Natural killer cell (primary cell): ENCODE measurements around the gene NHSL2. TPM values are rescaled to one million over a fixed set of nuclear protein-coding genes. Genes with fewer than 3 reads are reported as not detected.

Source experiments
- ATAC-seq, 3 donors: fragments of 150-1000 bp in 2 of 3; fragments of 200-7000 bp in 1 of 3; cut with Tn5 transposase; 1 replicate in 1 of 3; 2 replicates in 2 of 3; pipeline ENCODE4 v1.10.0; 2021; ENCODE audit warnings: mild to moderate bottlenecking in 2 of 3, moderate library complexity in 2 of 3
- DNase-seq, 2 donors: peaks; one replicate each; pipeline versions ENCODE4 v3.0.0 to v3.0.0-alpha.2; 2013 to 2021; ENCODE audit warnings: mixed read lengths in 1 of 2
- H3K27ac ChIP-seq: one replicate; pipeline ENCODE4 v1.5.1; 2013; ENCODE audit warnings: mild to moderate bottlenecking, low read length
- H3K27me3 ChIP-seq: one replicate; pipeline ENCODE4 v1.6.1; 2013; ENCODE audit warnings: low read length; ENCODE audit not compliant: control insufficient read depth, insufficient read depth
- H3K36me3 ChIP-seq: one replicate; pipeline ENCODE4 v1.6.1; 2013; ENCODE audit warnings: low read length; ENCODE audit not compliant: control insufficient read depth, insufficient read depth
- H3K4me1 ChIP-seq: one replicate; pipeline ENCODE4 v1.6.1; 2013; ENCODE audit warnings: low read length; ENCODE audit not compliant: control insufficient read depth, insufficient read depth
- H3K4me3 ChIP-seq: one replicate; pipeline ENCODE4 v1.5.1; 2013; ENCODE audit warnings: low read length
- H3K9me3 ChIP-seq: one replicate; pipeline ENCODE4 v1.6.1; 2013; ENCODE audit warnings: low read length; ENCODE audit not compliant: control insufficient read depth, insufficient read depth
- H3K27ac Mint-ChIP-seq, 2 donors: one replicate each; pipeline ENCODE4 v1.8.0; 2022; ENCODE audit warnings: mild to moderate bottlenecking in 2 of 2, mixed read lengths in 2 of 2, moderate library complexity in 1 of 2
- H3K27me3 Mint-ChIP-seq, 2 donors: one replicate each; pipeline ENCODE4 v1.8.0; 2022; ENCODE audit warnings: low read depth in 2 of 2, mixed read lengths in 2 of 2
- H3K36me3 Mint-ChIP-seq: one replicate; pipeline ENCODE4 v1.8.0; 2022; ENCODE audit warnings: mixed read lengths
- H3K4me1 Mint-ChIP-seq, 2 donors: one replicate each; pipeline ENCODE4 v1.8.0; 2022; ENCODE audit warnings: mixed read lengths in 2 of 2
- H3K4me3 Mint-ChIP-seq: one replicate; pipeline ENCODE4 v1.8.0; 2022; ENCODE audit warnings: mild to moderate bottlenecking, moderate library complexity, mixed read lengths
- H3K9me3 Mint-ChIP-seq, 2 donors: one replicate each; pipeline ENCODE4 v1.8.0; 2022; ENCODE audit warnings: mixed read lengths in 2 of 2
- WGBS: methylation state at CpG from one replicate; pipeline ENCODE4 v1.1.7; 2013; ENCODE audit warnings: missing lambda C conversion rate; ENCODE audit not compliant: insufficient coverage; 5-methylcytosine and 5-hydroxymethylcytosine counted together
- intact Hi-C: fragments of 100-400 bp; cut with micrococcal nuclease; formaldehyde crosslinking; loops from one replicate; pipeline ENCODE4 v1.14.2; 2022
- total RNA-seq, 4 donors: library from RNA; stranded (reverse); fragments of 120-200 nt in 1 of 4; gene quantifications; one replicate each; pipeline versions ENCODE4 v1.2.3 to v1.2.4, GENCODE V29; 2013 to 2022
- TF ChIP-seq, protein P1 (sequence below): fragments of 200-600 bp; IDR thresholded peaks from one replicate; pipeline ENCODE4 v1.8.0; 2022; ENCODE audit warnings: antibody characterized with exemption

Gene NHSL2
- total RNA-seq, 3 donors from 2014 or later (not counting 1 experiment from before 2014, with no cell fraction given): 15.0 to 32.5 (median 30.8) TPM

DNA sequence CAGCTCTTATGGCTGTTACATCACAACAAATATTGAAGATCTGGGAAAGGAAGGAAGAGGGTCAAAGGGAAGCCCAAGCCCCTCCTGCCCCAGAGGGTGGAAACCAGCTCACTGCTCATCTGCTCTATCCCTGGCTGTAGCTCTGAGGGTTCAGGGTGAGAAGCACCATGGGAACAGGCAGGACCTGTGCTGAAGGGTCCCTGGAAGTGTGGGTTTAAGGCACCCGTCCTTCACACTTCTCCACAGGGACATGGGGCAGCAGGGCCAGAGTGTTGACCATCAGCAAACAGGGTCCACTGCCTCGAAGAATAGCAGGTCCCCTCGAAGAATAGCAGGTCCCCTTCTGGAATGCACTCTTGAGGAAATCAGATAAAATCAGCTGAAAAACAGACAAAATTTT, 216.7 kb downstream of the NHSL2 start:
- H3K4me3 Mint-ChIP-seq: no peak overlapping the region
- no peak for DNase-seq

DNA sequence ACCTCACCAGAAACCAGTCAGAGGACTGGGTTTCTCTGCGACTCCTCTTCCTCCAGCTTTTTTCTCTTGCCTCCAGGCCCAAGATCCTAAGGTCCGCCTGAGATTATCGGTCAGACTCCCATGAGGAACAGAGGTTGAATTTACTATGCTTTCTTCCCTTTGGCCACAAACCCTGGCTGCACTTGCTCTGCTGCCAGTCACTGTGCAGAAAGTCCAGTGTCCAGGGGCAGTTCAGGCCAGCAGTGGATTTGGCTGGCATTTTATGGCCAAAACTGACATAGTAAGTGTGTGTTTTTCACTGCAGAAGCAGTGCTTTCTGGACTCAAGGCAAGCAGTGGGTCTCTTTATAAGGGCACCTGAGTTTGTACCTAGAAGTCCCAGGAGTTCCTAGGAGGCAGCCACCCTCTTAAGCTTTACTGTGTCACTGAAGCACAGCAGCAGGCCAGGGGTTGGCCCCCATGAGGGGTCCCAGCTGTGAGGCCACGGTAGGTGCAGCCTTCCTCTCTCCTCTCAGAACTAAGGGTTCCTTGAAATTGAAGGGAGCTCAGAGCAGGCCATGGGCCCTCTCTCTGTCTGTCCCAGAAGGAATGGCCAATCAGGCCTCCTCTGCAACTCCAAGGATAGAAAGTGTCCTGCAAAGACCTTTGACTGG, 217.7 kb downstream of the NHSL2 start:
- Histone ChIP-seq H3K4me1 (peaks cover 55% of the 10 kb centered on the region), H3K36me3 (peaks cover 2% of the 10 kb centered on the region), H3K27ac (no peak overlapping the region), H3K9me3 (no peaks in the 10 kb centered on the region), H3K27me3 (no peaks in the 10 kb centered on the region), H3K4me3 (no peak overlapping the region)
- Mint-ChIP-seq H3K27me3 (peaks cover 2 to 25% of the 10 kb centered on the region in 2 donors), H3K27ac (no peak overlapping the region), H3K4me3 (no peak overlapping the region), H3K36me3 (no peaks in the 10 kb centered on the region), H3K4me1 (peaks cover 35 to 52% of the 10 kb centered on the region in 2 donors), H3K9me3 (no peaks in the 10 kb centered on the region)
- 93% methylated on average over 4 of the region's 4 CpGs for WGBS
- ATAC-seq (no peak), DNase-seq (no peak)
- TF ChIP-seq, protein P1, sequence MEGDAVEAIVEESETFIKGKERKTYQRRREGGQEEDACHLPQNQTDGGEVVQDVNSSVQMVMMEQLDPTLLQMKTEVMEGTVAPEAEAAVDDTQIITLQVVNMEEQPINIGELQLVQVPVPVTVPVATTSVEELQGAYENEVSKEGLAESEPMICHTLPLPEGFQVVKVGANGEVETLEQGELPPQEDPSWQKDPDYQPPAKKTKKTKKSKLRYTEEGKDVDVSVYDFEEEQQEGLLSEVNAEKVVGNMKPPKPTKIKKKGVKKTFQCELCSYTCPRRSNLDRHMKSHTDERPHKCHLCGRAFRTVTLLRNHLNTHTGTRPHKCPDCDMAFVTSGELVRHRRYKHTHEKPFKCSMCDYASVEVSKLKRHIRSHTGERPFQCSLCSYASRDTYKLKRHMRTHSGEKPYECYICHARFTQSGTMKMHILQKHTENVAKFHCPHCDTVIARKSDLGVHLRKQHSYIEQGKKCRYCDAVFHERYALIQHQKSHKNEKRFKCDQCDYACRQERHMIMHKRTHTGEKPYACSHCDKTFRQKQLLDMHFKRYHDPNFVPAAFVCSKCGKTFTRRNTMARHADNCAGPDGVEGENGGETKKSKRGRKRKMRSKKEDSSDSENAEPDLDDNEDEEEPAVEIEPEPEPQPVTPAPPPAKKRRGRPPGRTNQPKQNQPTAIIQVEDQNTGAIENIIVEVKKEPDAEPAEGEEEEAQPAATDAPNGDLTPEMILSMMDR: no peak
- intact Hi-C loops: no loop called here

More for the DNA sequence above, 216.7 kb downstream of the NHSL2 start:
- no peak overlapping the region for H3K27ac Mint-ChIP-seq
- H3K27me3 Mint-ChIP-seq: peaks cover 2 to 25% of the 10 kb centered on the region in 2 donors
- TF ChIP-seq, protein P1: no peak
- WGBS: 100% methylated on average over 1 of the region's 3 CpGs
- no peak for ATAC-seq
- peaks cover 60% of the 10 kb centered on the region for H3K4me1 ChIP-seq
- H3K36me3 ChIP-seq: no peaks in the 10 kb centered on the region
- no peaks in the 10 kb centered on the region for H3K9me3 ChIP-seq
- H3K27me3 ChIP-seq: no peaks in the 10 kb centered on the region
- H3K27ac ChIP-seq: no peak overlapping the region
- H3K36me3 Mint-ChIP-seq: no peaks in the 10 kb centered on the region
- intact Hi-C loops: no loop called here
- no peaks in the 10 kb centered on the region for H3K9me3 Mint-ChIP-seq
- H3K4me3 ChIP-seq: no peak overlapping the region
- peaks cover 44 to 60% of the 10 kb centered on the region in 2 donors for H3K4me1 Mint-ChIP-seq

DNA sequence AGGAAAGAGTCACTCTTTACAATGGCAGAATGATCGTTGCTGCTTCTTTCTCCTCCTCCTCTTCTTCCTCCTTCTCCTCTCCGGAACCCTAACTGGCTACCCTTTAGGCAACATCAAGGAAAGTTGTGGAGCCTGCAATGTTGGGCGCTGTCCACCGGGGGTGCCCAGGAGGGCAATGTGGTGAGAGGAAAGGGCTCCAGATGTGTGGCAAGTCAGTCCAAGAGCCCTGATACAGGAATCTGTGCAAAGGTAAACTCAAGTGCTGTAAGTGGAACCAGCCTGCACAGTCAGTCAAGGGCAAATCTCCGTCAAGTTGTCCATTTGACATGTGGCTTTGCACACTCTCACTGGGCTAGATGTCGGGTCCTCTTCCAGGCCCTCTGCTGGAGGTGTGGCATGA, 218.2 kb downstream of the NHSL2 start:
- no peak overlapping the region for H3K27ac Mint-ChIP-seq
- no peak overlapping the region for H3K4me3 ChIP-seq
- WGBS: 73% methylated on average over 6 of the region's 6 CpGs
- no peaks in the 10 kb centered on the region for H3K36me3 Mint-ChIP-seq
- H3K36me3 ChIP-seq: peaks cover 3% of the 10 kb centered on the region
- H3K4me3 Mint-ChIP-seq: peak overlapping the region; percentile 17
- no peaks in the 10 kb centered on the region for H3K9me3 ChIP-seq
- no peaks in the 10 kb centered on the region for H3K9me3 Mint-ChIP-seq
- H3K27ac ChIP-seq: no peak overlapping the region
- ATAC-seq (no peak), DNase-seq (peak in 1 of 2 donors; percentile 51)
- TF ChIP-seq, protein P1: peak; percentile 11
- H3K4me1 ChIP-seq: peaks cover 50% of the 10 kb centered on the region
- H3K27me3 ChIP-seq: no peaks in the 10 kb centered on the region
- intact Hi-C loops: no loop called here
- peaks cover 2 to 25% of the 10 kb centered on the region in 2 donors for H3K27me3 Mint-ChIP-seq
- peaks cover 29 to 49% of the 10 kb centered on the region in 2 donors for H3K4me1 Mint-ChIP-seq

DNA sequence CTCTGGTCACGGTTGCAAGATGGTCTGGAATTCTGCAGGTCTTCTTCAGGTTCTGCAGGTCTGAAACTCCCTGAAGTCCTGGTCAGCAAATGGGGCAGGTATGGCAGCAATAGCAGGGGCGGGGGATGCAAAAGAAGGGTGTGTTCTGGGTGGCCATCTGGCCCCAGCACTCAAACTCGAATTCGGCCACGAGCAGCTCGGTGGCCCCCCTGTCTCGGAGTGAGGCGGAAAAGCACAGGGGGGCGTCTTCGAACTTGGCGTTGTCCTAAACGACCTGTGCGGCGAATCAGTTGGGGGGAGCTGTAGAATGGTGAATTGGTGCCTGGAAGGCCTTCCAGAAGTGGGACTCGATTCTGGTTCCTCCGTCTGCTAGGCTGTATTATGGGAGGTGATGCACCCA, 219.0 kb downstream of the NHSL2 start:
- Histone ChIP-seq H3K4me1 (peaks cover 42% of the 10 kb centered on the region), H3K27ac (no peak overlapping the region), H3K9me3 (no peaks in the 10 kb centered on the region), H3K27me3 (no peaks in the 10 kb centered on the region), H3K4me3 (no peak overlapping the region), H3K36me3 (peaks cover 3% of the 10 kb centered on the region)
- TF ChIP-seq, protein P1: no peak
- H3K36me3 Mint-ChIP-seq: no peaks in the 10 kb centered on the region
- peaks cover 22 to 41% of the 10 kb centered on the region in 2 donors for H3K4me1 Mint-ChIP-seq
- no peaks in the 10 kb centered on the region for H3K9me3 Mint-ChIP-seq
- no peak overlapping the region for H3K27ac Mint-ChIP-seq
- intact Hi-C loops: no loop called here
- no peak overlapping the region for H3K4me3 Mint-ChIP-seq
- DNase-seq: no peak
- H3K27me3 Mint-ChIP-seq: peaks cover 0 to 18% of the 10 kb centered on the region in 2 donors
- WGBS: 96% methylated on average over 16 of the region's 16 CpGs
- ATAC-seq: no peak
